ENCODE measurements around the gene TEX9.
"Not testable (repeated sequence)": the region's sequence is repeated elsewhere in the genome, so short reads cannot be mapped to it uniquely, and the experiment has no call there.

Gene TEX9

DNA sequence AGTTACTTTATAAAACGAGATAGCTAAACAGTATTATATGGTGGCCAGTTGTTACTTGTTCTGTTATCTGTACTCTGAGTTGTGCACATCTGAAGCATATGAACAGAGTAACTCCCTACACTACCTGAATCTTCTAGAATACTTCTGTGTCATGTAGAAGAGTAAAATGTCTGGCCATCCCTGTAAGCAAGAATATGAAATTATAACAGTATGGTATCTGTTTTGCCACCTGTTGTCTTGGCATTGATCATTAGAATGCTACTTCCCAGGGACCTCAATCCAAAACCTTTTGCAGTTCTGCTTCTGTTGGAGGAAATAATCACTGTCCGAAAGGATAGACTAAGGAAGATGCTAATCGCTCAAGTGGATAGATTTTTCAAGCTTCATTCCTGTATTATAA lies 1.9 kb downstream of the TEX9 start:
- DNase-seq, result no peak

DNA sequence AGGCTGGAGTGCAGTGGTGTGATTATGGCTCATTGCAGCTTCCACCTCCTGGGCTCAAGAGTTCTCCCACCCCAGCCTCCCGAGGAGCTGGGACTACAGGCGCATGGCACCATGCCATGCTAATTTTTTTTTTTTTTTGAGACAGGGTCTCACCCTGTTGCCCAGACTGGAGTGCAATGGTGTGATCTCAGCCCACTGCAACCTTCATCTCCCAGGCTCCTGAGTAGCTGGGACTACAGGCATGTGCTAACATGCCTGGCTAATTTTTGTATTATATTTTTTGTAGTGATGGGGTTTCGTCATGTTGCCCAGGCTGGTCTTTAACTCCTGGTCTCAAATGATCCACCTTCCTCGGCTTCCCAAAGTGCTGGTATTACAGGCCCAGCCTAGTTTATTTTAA lies 4.0 kb downstream of the TEX9 start:
- DNase-seq, result no peak

DNA sequence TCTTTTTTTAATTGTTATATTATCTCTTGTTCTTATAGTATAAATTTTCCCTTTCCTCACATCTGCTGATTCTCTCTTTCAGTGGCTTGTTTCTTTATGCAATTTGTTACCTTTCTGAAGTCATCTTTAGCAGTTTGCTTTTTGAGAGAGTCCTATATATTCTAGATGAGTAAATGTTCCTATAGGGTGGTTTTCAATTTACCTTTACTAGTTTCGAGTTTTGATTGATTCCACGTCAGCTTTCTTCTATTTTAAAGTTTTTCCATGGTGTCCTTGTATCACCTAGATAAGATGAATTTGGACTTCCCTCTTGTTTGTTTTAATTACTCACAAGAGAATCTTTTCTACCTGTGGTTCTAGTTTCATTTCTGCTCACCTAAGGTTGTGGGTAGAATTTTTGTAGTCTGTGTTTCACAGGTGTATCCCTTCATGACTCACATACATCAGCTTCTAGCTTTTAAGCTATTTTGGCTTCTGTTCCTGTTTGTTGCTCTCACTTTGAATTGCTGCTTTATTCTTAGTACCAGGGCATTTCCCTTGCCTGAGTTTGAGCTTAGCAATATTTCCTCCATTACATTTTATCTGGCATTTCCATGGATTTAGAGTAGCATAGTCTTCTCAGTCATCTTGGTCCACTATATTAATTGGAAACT lies 6.4 kb downstream of the TEX9 start:
- DNase-seq, result no peak

DNA sequence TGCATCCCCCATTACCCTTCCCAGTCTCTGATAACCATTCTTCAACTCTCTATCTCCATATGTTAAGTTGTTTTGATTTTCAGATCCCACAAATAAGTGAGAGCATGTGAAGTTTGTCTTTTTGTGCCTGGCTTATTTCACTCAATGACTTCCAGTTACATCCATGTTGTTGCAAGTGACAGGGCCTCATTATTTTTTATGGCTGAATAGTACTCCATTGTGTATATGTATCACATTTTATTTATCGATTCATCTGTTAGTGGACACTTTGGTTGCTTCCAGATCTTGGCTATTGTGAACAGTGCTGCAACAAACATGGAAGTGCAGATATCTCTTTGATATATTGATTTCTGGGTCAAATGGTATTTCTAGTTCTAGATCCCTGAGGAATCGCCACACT lies 9.5 kb downstream of the TEX9 start:
- DNase-seq, result not testable (repeated sequence)

GRCh38 chr15:56377822-56378221 lies 12.6 kb downstream of the TEX9 start:
- not testable (repeated sequence) for DNase-seq

GRCh38 chr15:56383010-56383409 lies 17.8 kb downstream of the TEX9 start:
- no peak for DNase-seq

DNA sequence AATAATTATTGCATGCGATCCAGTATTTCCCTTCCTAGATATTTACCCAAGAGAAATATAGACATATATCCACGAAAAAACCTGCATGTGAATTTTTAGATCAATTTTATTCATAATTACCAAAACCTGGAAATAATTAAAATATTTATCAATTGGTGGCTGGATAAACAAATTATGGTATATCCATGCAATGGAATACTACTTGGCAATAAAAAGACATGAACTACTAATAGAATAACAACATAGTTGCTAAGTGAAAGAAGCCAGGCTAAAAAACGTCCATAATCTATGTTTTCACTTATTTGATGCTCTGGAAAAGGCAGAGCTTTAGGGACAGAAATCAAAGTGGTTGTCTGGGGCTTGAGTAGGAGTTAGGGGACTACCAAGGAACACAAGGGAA lies 20.7 kb downstream of the TEX9 start:
- DNase-seq, result no peak

GRCh38 chr15:56390739-56391267 lies 25.6 kb downstream of the TEX9 start:
- DNase-seq, result no peak

GRCh38 chr15:56393277-56393676 lies 28.1 kb downstream of the TEX9 start:
- DNase-seq, result no peak

- no peak for DNase-seq
These were observed 29.7 kb downstream of the TEX9 start for GRCh38 chr15:56394909-56395308.

DNA sequence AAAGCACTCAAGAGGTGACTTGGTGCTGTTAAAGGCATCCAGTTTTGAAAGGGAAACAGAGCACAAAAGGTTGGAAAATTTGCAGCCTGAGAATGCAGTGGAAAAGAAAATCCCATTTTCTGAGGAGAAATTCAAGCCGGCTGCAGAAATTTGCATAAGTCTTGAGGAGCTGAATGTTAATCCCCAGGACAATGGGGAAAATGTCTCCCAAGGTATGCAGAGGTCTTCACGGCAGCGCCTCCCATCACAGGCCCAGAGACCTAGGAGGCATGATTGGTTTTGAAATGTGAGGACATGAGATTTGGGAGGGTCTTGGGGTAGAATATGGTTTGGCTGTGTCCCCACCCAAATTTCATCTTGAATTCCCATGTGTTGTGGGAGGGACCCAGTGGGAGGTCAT lies 32.1 kb downstream of the TEX9 start:
- not testable (repeated sequence) for DNase-seq

GRCh38 chr15:56399209-56399608 lies 34.0 kb downstream of the TEX9 start:
- DNase-seq, result not testable (repeated sequence)

GRCh38 chr15:56410721-56411120 lies 45.5 kb downstream of the TEX9 start:
- no peak for DNase-seq

DNA sequence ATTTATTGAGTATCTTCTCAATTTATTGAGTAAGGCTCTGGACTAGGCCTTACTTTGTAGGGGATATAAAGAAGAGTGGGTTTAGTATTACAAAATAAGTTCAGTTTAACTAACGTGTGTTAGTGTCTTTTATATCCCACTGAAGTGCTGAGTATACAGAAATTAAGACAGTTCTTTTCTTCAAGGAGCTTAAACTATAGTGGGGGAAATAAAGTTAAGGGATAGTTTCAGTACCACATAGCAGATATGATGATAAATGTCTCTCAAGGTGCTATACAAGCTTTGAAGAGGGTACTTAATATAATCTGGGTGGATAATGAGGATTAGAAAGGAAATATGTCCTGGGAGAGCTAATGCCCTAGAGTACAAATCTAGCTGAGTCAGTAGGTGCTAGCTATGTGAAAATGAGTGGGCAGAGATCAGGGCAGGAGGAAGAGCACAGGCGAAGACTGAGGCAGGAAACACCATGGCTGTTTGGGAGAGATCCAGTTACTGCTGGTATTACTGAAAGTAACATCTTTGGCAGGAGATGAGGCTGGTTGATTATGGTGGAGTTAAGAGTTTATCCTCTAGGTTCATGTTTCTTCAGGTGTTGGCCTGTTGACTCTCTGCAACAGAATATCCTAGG lies 46.0 kb downstream of the TEX9 start:
- no peak for DNase-seq

- DNase-seq, result not testable (repeated sequence)
These were observed 48.0 kb downstream of the TEX9 start for GRCh38 chr15:56413114-56413733.

DNA sequence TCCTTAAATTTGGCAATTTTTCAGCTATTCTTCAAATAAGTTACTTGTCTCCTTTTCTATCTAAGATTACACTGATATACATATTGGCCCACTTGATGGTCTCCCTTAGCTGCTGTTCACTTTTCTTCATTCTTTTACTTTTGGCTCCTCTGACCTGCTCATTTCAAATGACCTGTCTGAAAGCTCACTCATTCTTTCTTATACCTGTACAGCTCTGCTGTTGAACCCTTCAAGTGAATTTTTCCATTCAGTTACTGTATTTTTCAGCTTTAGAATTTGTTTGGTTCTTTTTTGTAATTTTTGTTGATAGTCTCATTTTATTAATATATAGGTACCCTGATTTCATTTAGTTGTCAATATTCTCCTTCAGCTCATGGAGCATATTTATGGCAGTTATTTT lies 60.0 kb downstream of the TEX9 start:
- no peak for DNase-seq

GRCh38 chr15:56425976-56426375 lies 60.8 kb downstream of the TEX9 start:
- DNase-seq, result no peak

DNA sequence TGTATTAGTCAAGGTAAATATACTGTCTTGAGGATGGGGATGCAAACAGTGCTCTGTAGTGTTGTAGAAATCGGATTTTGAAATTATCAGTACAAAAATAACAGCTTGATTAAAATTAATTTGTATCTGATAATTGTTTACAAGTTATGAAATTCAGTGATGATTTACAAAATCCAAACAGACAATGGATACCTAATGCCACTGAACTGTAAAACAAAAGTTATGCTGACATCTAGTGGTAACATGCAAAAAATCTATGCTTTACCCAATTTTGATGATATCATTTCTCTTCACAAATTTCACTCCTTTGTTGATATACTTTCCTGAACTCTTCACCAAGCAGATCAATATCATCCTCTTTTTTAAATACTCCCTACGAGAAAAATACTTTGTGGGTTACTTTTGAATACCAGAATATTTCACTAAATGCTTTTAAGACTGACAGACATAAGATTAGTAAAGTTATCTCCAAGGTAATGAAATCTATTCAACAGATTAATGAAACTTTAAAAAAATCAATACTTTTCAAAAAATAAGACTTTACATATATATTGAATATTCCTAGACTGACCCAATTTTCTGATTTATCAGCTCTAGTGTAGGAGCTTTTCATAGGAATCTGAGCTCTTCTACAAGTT lies 63.7 kb downstream of the TEX9 start:
- DNase-seq, result no peak

DNA sequence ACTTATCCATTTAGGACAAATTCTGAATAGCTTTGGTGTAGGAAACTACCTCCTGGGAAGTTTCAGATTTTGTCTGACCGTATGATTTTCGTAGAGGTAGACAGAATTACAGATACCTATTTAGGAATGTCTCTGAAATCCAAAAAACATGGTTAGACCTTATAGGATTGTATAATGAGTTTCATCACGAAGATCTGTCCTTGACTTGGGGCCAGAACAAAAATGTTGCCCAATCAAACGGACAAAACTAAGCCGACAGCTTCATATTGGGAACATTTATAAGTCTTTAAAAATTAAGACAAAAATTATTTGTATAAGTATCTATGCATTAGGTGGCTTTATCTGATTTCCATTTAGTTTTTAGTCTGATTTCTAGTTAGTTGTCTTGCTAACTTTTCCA lies 67.1 kb downstream of the TEX9 start:
- DNase-seq, result no peak

- DNase-seq, result no peak
These were observed 75.1 kb downstream of the TEX9 start for GRCh38 chr15:56440214-56440770.

DNA sequence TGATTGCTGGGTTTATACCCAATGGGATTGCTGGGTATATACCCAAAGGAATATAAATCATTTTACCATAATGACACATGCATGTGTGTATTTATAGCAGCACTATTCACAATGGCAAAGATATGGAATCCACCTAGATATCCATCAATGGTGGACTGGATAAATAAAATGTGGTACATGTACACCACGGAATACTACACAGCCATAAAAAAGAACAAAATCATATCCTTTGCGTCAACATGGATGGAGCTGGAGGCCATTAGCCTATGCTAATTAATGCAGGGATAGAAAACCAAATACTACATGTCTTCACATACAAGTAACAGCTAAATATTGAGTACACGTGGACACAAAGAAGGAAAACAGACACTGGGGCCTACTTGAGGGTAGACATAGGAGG lies 77.1 kb downstream of the TEX9 start:
- DNase-seq, result no peak

DNA sequence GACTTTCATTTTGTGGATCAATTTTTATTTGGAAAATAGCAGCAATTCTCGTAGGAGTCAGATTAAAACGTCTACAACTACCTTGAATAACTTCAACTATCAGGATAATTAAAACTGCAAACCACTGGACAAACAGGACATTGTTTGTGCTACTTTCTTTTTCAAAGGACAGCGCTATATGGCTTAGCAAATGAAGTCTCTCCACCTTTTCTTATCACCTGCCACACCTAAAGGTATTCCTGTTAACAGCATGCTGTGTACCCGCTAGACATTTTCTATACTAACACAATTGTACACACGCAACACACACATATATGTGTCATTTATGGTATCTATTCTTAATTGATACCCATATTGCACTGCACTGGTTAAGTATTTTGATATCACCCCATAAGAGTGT lies 80.5 kb downstream of the TEX9 start:
- no peak for DNase-seq

GRCh38 chr15:56454836-56455235 lies 89.6 kb downstream of the TEX9 start:
- DNase-seq, result no peak

Measured in activated effector memory CD4-positive, alpha-beta T cell treated with anti-CD3 and anti-CD28 coated beads, Interleukin-2, amount 50 U/mL, for 16 hours (primary cell).